HEK293 (cell line): ENCODE measurements around the gene LRRC26.
A peak's percentile ranks its signal among the peaks of the same experiment; 100 is the strongest.

ENCODE experiments used
- GLIS2 ChIP-seq: fragments of 450-650 bp; formaldehyde crosslinking; IDR thresholded peaks from 2 replicates; pipeline ENCODE4 v1.5.1; 2016; ENCODE audit warnings: missing biosample characterization, missing genetic modification characterization
- HIC1 ChIP-seq: fragments of 450-650 bp; formaldehyde crosslinking; IDR thresholded peaks from 2 replicates; pipeline ENCODE4 v1.5.1; 2016; ENCODE audit warnings: missing biosample characterization, missing genetic modification characterization
- HOXA7 ChIP-seq: sonication (generic); formaldehyde crosslinking; IDR thresholded peaks from 2 replicates; pipeline ENCODE4 v1.8.1; 2022; ENCODE audit warnings: missing genetic modification reagents, borderline replicate concordance
- HOXC10 ChIP-seq: sonication (generic); formaldehyde crosslinking; IDR thresholded peaks from 2 replicates; pipeline ENCODE4 v1.8.1; 2023; ENCODE audit warnings: mild to moderate bottlenecking, missing genetic modification reagents
- TCF7L2 ChIP-seq: IDR thresholded peaks from 2 replicates; pipeline ENCODE4 v1.6.1; 2011; ENCODE audit warnings: low read depth, mild to moderate bottlenecking, inconsistent platforms, low read length, moderate library complexity, borderline replicate concordance
- ZBTB26 ChIP-seq: fragments of 450-650 bp; formaldehyde crosslinking; optimal IDR thresholded peaks from 2 replicates; pipeline ENCODE3; 2016; ENCODE audit warnings: missing biosample characterization, mild to moderate bottlenecking, missing genetic modification characterization
- ZEB2 ChIP-seq: fragments of 450-650 bp; formaldehyde crosslinking; IDR thresholded peaks from 2 replicates; pipeline ENCODE4 v1.5.1; 2016; ENCODE audit warnings: missing biosample characterization, missing genetic modification characterization
- ZNF138 ChIP-seq: fragments of 450-650 bp; formaldehyde crosslinking; IDR thresholded peaks from 2 replicates; pipeline ENCODE4 v1.5.1; 2016; ENCODE audit warnings: missing biosample characterization, missing genetic modification characterization, borderline replicate concordance
- ZNF146 ChIP-seq: fragments of 450-650 bp; formaldehyde crosslinking; IDR thresholded peaks from 2 replicates; pipeline ENCODE4 v1.5.1; 2016; ENCODE audit warnings: missing biosample characterization, missing genetic modification characterization
- ZNF221 ChIP-seq: fragments of 450-650 bp; formaldehyde crosslinking; IDR thresholded peaks from 2 replicates; pipeline ENCODE4 v1.5.1; 2017; ENCODE audit warnings: missing biosample characterization, missing genetic modification characterization, borderline replicate concordance
- ZNF274 ChIP-seq, 2 experiments: fragments of 200-500 bp in 1 of 2; fragments of 450-650 bp in 1 of 2; sonication (Bioruptor generic) in 1 of 2; formaldehyde crosslinking in 1 of 2; IDR thresholded peaks; 2 replicates each; pipeline versions ENCODE4 v1.5.1 to v1.6.1; 2014 to 2016; ENCODE audit warnings: borderline replicate concordance in 1 of 2, inconsistent platforms in 1 of 2, low read length in 1 of 2, missing biosample characterization in 1 of 2, missing genetic modification characterization in 1 of 2
- ZNF335 ChIP-seq: fragments of 450-650 bp; formaldehyde crosslinking; conservative IDR thresholded peaks from 2 replicates; pipeline ENCODE4 v1.5.1; 2016; ENCODE audit warnings: missing biosample characterization, missing genetic modification characterization
- ZNF341 ChIP-seq: fragments of 450-650 bp; formaldehyde crosslinking; IDR thresholded peaks from 2 replicates; pipeline ENCODE4; 2016; ENCODE audit warnings: low read depth, missing biosample characterization, missing genetic modification characterization
- ZNF394 ChIP-seq: fragments of 450-650 bp; formaldehyde crosslinking; IDR thresholded peaks from 2 replicates; pipeline ENCODE4 v1.5.1; 2016; ENCODE audit warnings: missing biosample characterization, missing genetic modification characterization, mild to moderate bottlenecking, moderate library complexity, borderline replicate concordance
- ZNF404 ChIP-seq: fragments of 450-650 bp; formaldehyde crosslinking; IDR thresholded peaks from 2 replicates; pipeline ENCODE4 v1.5.1; 2017; ENCODE audit warnings: missing biosample characterization, missing genetic modification characterization
- ZNF488 ChIP-seq: fragments of 450-650 bp; formaldehyde crosslinking; IDR thresholded peaks from 2 replicates; pipeline ENCODE4 v1.5.1; 2016; ENCODE audit warnings: missing biosample characterization, missing genetic modification characterization
- ZNF513 ChIP-seq: fragments of 450-650 bp; IDR thresholded peaks from 2 replicates; pipeline ENCODE4 v1.5.1; 2018; ENCODE audit warnings: missing biosample characterization, missing genetic modification characterization
- ZNF530 ChIP-seq: fragments of 450-650 bp; formaldehyde crosslinking; IDR thresholded peaks from 2 replicates; pipeline ENCODE4 v1.5.1; 2016; ENCODE audit warnings: low read depth, missing biosample characterization, missing genetic modification characterization
- ZNF548 ChIP-seq: fragments of 450-650 bp; formaldehyde crosslinking; IDR thresholded peaks from 2 replicates; pipeline ENCODE4 v1.5.1; 2016; ENCODE audit warnings: missing biosample characterization, missing genetic modification characterization
- ZNF555 ChIP-seq: fragments of 450-650 bp; formaldehyde crosslinking; conservative IDR thresholded peaks from 2 replicates; pipeline ENCODE4 v1.5.1; 2017; ENCODE audit warnings: missing biosample characterization, mild to moderate bottlenecking, missing genetic modification characterization, inconsistent platforms
- ZNF624 ChIP-seq: fragments of 450-650 bp; formaldehyde crosslinking; IDR thresholded peaks from 2 replicates; pipeline ENCODE4 v1.5.1; 2017; ENCODE audit warnings: missing biosample characterization, missing genetic modification characterization
- ZNF639 ChIP-seq: fragments of 450-650 bp; formaldehyde crosslinking; IDR thresholded peaks from 2 replicates; pipeline ENCODE4 v1.5.1; 2016; ENCODE audit warnings: missing biosample characterization, missing genetic modification characterization
- ZNF76 ChIP-seq: fragments of 450-650 bp; formaldehyde crosslinking; IDR thresholded peaks from 2 replicates; pipeline ENCODE4; 2016; ENCODE audit warnings: low read depth, missing biosample characterization, missing genetic modification characterization, borderline replicate concordance
- ZNF777 ChIP-seq: fragments of 450-650 bp; formaldehyde crosslinking; IDR thresholded peaks from 2 replicates; pipeline ENCODE4 v1.5.1; 2017; ENCODE audit warnings: missing biosample characterization, missing genetic modification characterization, borderline replicate concordance
- ZNF837 ChIP-seq: fragments of 450-650 bp; formaldehyde crosslinking; IDR thresholded peaks from 2 replicates; pipeline ENCODE4 v1.5.1; 2016; ENCODE audit warnings: missing biosample characterization, missing genetic modification characterization
- ZNF843 ChIP-seq: fragments of 450-650 bp; formaldehyde crosslinking; IDR thresholded peaks from 2 replicates; pipeline ENCODE4 v1.5.1; 2016; ENCODE audit warnings: missing biosample characterization, missing genetic modification characterization
- ZSCAN16 ChIP-seq: fragments of 450-650 bp; formaldehyde crosslinking; IDR thresholded peaks from 2 replicates; pipeline ENCODE4 v1.5.1; 2016; ENCODE audit warnings: missing biosample characterization, missing genetic modification characterization
- ZXDB ChIP-seq: fragments of 450-650 bp; formaldehyde crosslinking; IDR thresholded peaks from 2 replicates; pipeline ENCODE4 v1.5.1; 2016; ENCODE audit warnings: missing biosample characterization, missing genetic modification characterization
- TF ChIP-seq, protein P1 (sequence below): fragments of 450-650 bp; formaldehyde crosslinking; IDR thresholded peaks from 2 replicates; pipeline ENCODE4 v1.5.1; 2017; ENCODE audit warnings: missing biosample characterization, missing genetic modification characterization
- TF ChIP-seq, protein P2 (sequence below): fragments of 450-650 bp; IDR thresholded peaks from 2 replicates; pipeline ENCODE4 v1.5.1; 2018; ENCODE audit warnings: missing biosample characterization, mild to moderate bottlenecking, missing genetic modification characterization

LRRC26 gene

GRCh38 chr9:137201205-137201868 lies 31.5 kb upstream of the LRRC26 start (continued):
- peak; percentile 99 for TF ChIP-seq ZNF335 (tag by site-specific recombination)
- TF ChIP-seq ZNF341 (tag by site-specific recombination), result no peak
- no peak for TF ChIP-seq ZNF639 (tag by site-specific recombination)
- no peak for TF ChIP-seq ZNF843 (tag by site-specific recombination)
- no peak for TF ChIP-seq ZNF146 (tag by site-specific recombination)
- TF ChIP-seq ZNF394 (tag by site-specific recombination), result no peak
- no peak for TF ChIP-seq ZNF530
- TF ChIP-seq ZEB2 (tag by site-specific recombination), result 0 out of 2 replicates have a peak, but pooled peaks have one; percentile 73
- no peak for TF ChIP-seq ZNF404 (tag by site-specific recombination)
- TF ChIP-seq ZNF555 (tag by site-specific recombination), result no peak
- no peak for TF ChIP-seq GLIS2 (tag by site-specific recombination)
- no peak for TF ChIP-seq ZNF138
- no peak for TF ChIP-seq ZNF624 (tag by site-specific recombination)
- no peak for TF ChIP-seq ZNF548
- no peak for TF ChIP-seq HOXA7 (CRISPR knock-in tag)
- TF ChIP-seq ZNF488 (tag by site-specific recombination), result no peak
- TF ChIP-seq ZNF513 (tag by site-specific recombination), result no peak
- TF ChIP-seq, protein P1, sequence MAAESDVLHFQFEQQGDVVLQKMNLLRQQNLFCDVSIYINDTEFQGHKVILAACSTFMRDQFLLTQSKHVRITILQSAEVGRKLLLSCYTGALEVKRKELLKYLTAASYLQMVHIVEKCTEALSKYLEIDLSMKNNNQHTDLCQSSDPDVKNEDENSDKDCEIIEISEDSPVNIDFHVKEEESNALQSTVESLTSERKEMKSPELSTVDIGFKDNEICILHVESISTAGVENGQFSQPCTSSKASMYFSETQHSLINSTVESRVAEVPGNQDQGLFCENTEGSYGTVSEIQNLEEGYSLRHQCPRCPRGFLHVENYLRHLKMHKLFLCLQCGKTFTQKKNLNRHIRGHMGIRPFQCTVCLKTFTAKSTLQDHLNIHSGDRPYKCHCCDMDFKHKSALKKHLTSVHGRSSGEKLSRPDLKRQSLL (tag by site-specific recombination), result no peak
- no peak for TF ChIP-seq ZSCAN16 (tag by site-specific recombination)
- no peak for TF ChIP-seq ZNF837 (tag by site-specific recombination)
- 0 out of 2 replicates have a peak, but pooled peaks have one; percentile 7 for TF ChIP-seq ZXDB (tag by site-specific recombination)
- no peak for TF ChIP-seq ZNF777
- TF ChIP-seq HIC1 (tag by site-specific recombination), result no peak
- TF ChIP-seq, protein P2, sequence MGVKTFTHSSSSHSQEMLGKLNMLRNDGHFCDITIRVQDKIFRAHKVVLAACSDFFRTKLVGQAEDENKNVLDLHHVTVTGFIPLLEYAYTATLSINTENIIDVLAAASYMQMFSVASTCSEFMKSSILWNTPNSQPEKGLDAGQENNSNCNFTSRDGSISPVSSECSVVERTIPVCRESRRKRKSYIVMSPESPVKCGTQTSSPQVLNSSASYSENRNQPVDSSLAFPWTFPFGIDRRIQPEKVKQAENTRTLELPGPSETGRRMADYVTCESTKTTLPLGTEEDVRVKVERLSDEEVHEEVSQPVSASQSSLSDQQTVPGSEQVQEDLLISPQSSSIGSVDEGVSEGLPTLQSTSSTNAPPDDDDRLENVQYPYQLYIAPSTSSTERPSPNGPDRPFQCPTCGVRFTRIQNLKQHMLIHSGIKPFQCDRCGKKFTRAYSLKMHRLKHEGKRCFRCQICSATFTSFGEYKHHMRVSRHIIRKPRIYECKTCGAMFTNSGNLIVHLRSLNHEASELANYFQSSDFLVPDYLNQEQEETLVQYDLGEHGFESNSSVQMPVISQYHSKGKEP (tag by site-specific recombination), result no peak
- TF ChIP-seq TCF7L2, result no peak
- TF ChIP-seq ZBTB26 (tag by site-specific recombination), result peak; percentile 36
- no peak for TF ChIP-seq HOXC10 (CRISPR knock-in tag)
- no peak for TF ChIP-seq ZNF274 (IDR thresholded peaks at IDR 0.05; ENCODE audit: low read length)
- no peak for TF ChIP-seq ZNF274 (tag by site-specific recombination; IDR thresholded peaks at IDR 0.05; ENCODE audit: borderline replicate concordance)
- TF ChIP-seq ZNF76 (tag by site-specific recombination), result no peak
- TF ChIP-seq ZNF221 (tag by site-specific recombination), result no peak
